GM18873 (cell line): Measurements from ENCODE around the gene TMEM109.

ENCODE experiments used
- ATAC-seq: cut with Tn5 transposase; IDR thresholded peaks from one replicate; pipeline ENCODE4 v1.9.1; 2021; ENCODE audit warnings: mild to moderate bottlenecking, moderate library complexity, moderate number of reproducible peaks; ENCODE audit not compliant: unreplicated experiment, low FRiP score

The TMEM109 gene

GRCh38 chr11:60960405-60960804, 46.4 kb downstream of the TMEM109 start:
- no peak for ATAC-seq

- no peak for ATAC-seq
Measured at GRCh38 chr11:60964801-60965200, 50.8 kb downstream of the TMEM109 start.

GRCh38 chr11:60966890-60967289, 52.9 kb downstream of the TMEM109 start:
- ATAC-seq = no peak

GRCh38 chr11:60968223-60968622, 54.3 kb downstream of the TMEM109 start:
- ATAC-seq = no peak

- no peak for ATAC-seq
Measured at GRCh38 chr11:60970369-60970774, 56.4 kb downstream of the TMEM109 start.

- ATAC-seq = no peak
Measured at GRCh38 chr11:60970890-60971289, 56.9 kb downstream of the TMEM109 start.

- ATAC-seq = no peak
Measured at GRCh38 chr11:60971520-60971919, 57.6 kb downstream of the TMEM109 start, which contains the start of gene CD6. Gene CD6 (plus strand): TSS chr11:60971680. CDS start chr11:60971866, 186 bp downstream.

- ATAC-seq = no peak
Measured at GRCh38 chr11:60972182-60973030, 58.4 kb downstream of the TMEM109 start.
